RWPE2 (cell line): Measurements from ENCODE around the gene UGT1A8.

ENCODE experiments used
- ATAC-seq: fragments of 200-7000 bp; cut with Tn5 transposase; 3 replicates; pipeline ENCODE4 v1.9.1; 2021; ENCODE audit warnings: low read depth
- DNase-seq: peaks from one replicate; pipeline ENCODE4 v3.0.0-alpha.2; 2020; ENCODE audit warnings: low spot score
- H3K27ac ChIP-seq: fragments of 450-650 bp; 2 replicates; pipeline ENCODE4 v1.5.1; 2017; ENCODE audit warnings: mild to moderate bottlenecking; ENCODE audit not compliant: poor library complexity, severe bottlenecking
- H3K27me3 ChIP-seq: fragments of 250-450 bp; sonication (Bioruptor Pico); 2 replicates; pipeline ENCODE4 v1.5.1; 2021; ENCODE audit warnings: mild to moderate bottlenecking, moderate library complexity; ENCODE audit not compliant: insufficient read depth, poor library complexity, severe bottlenecking
- H3K36me3 ChIP-seq: fragments of 250-450 bp; sonication (Bioruptor Pico); 2 replicates; pipeline ENCODE4 v1.5.1; 2020; ENCODE audit warnings: low read depth, mild to moderate bottlenecking, moderate library complexity
- H3K4me1 ChIP-seq: fragments of 250-450 bp; sonication (Bioruptor Pico); 2 replicates; pipeline ENCODE4 v1.5.1; 2021; ENCODE audit warnings: mild to moderate bottlenecking, moderate library complexity; ENCODE audit not compliant: insufficient read depth, poor library complexity, severe bottlenecking
- H3K4me3 ChIP-seq: fragments of 250-450 bp; sonication (Bioruptor Pico); 2 replicates; pipeline ENCODE4 v1.5.1; 2021; ENCODE audit warnings: mild to moderate bottlenecking, moderate library complexity; ENCODE audit not compliant: severe bottlenecking
- H3K9me3 ChIP-seq: fragments of 250-450 bp; sonication (Bioruptor Pico); 2 replicates; pipeline ENCODE4 v1.5.1; 2021; ENCODE audit warnings: mild to moderate bottlenecking, moderate library complexity; ENCODE audit not compliant: severe bottlenecking
- CTCF ChIP-seq: fragments of 450-650 bp; IDR thresholded peaks from one replicate; pipeline ENCODE4 v1.5.1; 2017; ENCODE audit warnings: mild to moderate bottlenecking, moderate library complexity; ENCODE audit not compliant: poor library complexity, severe bottlenecking

Gene UGT1A8

DNA sequence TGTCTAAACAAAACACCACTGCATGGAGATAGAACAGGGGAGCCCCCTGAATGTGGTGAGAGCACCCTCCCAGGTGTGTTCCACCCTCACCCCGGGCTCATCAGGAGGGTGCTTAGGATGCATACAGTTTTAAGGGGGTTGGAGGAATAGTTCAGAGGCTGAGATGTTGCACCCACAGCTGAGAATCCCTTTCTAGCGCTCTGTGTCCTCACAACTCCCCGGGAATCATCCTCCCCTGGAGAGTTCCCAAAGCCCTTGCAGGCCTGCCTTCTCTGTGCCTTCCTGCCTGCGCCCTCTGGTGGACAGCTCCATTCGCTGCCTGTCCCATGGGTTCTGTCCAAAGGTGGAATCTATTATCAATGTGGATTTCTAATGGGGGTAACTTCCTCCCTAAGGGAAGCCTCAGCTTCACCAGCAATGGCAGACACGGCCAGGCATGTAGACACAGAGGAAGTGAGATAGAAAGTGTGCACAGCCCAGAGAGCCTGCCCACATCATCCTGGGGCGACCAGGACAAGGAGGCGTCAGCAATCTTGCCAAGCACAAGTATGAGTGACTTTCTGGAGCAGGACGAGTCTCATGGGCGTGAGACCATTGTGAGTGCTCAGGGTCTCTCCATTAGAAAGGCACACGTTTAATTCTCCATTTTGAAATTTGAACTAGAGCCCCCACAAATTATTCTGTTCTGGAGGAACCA is 94.0 kb downstream of the UGT1A8 start:
- ATAC-seq (peak; percentile 91), DNase-seq (peak; percentile 80)
- Histone ChIP-seq H3K4me3 (no peak overlapping the region), H3K9me3 (no peaks in the 10 kb centered on the region), H3K4me1 (peaks cover 13% of the 10 kb centered on the region), H3K27ac (no peak overlapping the region), H3K27me3 (no peaks in the 10 kb centered on the region), H3K36me3 (no peaks in the 10 kb centered on the region)
- peak; percentile 91 for TF ChIP-seq CTCF

DNA sequence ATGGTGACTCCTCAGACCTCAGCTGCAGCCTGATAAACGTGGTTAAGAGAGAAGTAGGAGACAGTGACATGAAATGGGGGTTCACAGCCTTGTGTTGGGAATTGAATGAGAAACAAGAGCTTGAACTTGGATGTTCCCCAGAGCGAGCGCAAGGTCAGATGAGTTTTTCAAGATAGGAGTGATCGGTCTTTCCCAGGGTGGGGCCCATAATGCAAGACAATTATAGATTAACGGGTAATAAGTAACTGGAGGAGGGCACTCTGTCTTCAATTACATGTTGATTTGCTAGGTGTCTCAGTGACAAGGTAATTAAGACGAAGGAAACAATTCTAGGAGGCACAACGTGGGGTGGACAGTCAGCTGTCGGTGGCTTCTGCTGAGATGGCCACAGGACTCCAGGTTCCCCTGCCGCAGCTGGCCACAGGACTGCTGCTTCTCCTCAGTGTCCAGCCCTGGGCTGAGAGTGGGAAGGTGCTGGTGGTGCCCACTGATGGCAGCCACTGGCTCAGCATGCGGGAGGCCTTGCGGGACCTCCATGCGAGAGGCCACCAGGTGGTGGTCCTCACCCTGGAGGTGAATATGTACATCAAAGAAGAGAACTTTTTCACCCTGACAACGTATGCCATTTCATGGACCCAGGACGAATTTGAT is 95.3 kb downstream of the UGT1A8 start, which contains the start of gene UGT1A5:
Gene UGT1A5, plus strand, starts transcription at position 297 of the 651 bp plus-strand sequence. Its CDS starts 85 bp downstream, at position 382.
- no peak for TF ChIP-seq CTCF
- Histone ChIP-seq H3K9me3 (no peaks in the 10 kb centered on the region), H3K4me3 (no peak within 1 kb of the TSS), H3K4me1 (peaks cover 7% of the 10 kb centered on the region), H3K27me3 (no peaks in the 10 kb centered on the region), H3K27ac (no peak within 1 kb of the TSS), H3K36me3 (no peaks in the 10 kb centered on the region)
- no peak for DNase-seq
- ATAC-seq: no peak

- peaks cover 2% of the 10 kb centered on the region for H3K4me1 ChIP-seq
- ATAC-seq (no peak), DNase-seq (no peak)
- H3K27ac ChIP-seq: no peak overlapping the region
- H3K4me3 ChIP-seq: no peak overlapping the region
- H3K9me3 ChIP-seq: no peaks in the 10 kb centered on the region
- no peak for TF ChIP-seq CTCF
- no peaks in the 10 kb centered on the region for H3K27me3 ChIP-seq
- no peaks in the 10 kb centered on the region for H3K36me3 ChIP-seq
Observed at GRCh38 chr2:233713262-233713615, 95.8 kb downstream of the UGT1A8 start.

GRCh38 chr2:233714121-233714520 is 96.7 kb downstream of the UGT1A8 start:
- H3K4me1 ChIP-seq: no peaks in the 10 kb centered on the region
- ATAC-seq (no peak), DNase-seq (no peak)
- no peak overlapping the region for H3K27ac ChIP-seq
- no peaks in the 10 kb centered on the region for H3K36me3 ChIP-seq
- no peak for TF ChIP-seq CTCF
- no peaks in the 10 kb centered on the region for H3K9me3 ChIP-seq
- H3K27me3 ChIP-seq: no peaks in the 10 kb centered on the region
- H3K4me3 ChIP-seq: no peak overlapping the region

- Histone ChIP-seq H3K36me3 (no peaks in the 10 kb centered on the region), H3K27me3 (no peaks in the 10 kb centered on the region), H3K27ac (no peak within 1 kb of the TSS), H3K4me1 (no peaks in the 10 kb centered on the region), H3K9me3 (no peaks in the 10 kb centered on the region), H3K4me3 (no peak within 1 kb of the TSS)
- TF ChIP-seq CTCF: no peak
- ATAC-seq (no peak), DNase-seq (no peak)
Observed at GRCh38 chr2:233718552-233718951, 101.1 kb downstream of the UGT1A8 start, which contains the start of gene UGT1A4. Gene UGT1A4, plus strand, starts transcription at chr2:233718736. Its CDS starts 85 bp downstream, at chr2:233718821.
